Measurements from ENCODE around the gene PCDH19. TPM values are rescaled to one million over a fixed set of nuclear protein-coding genes. Genes with fewer than 3 reads are reported as not detected.

PCDH19 gene
- total and polyA plus RNA-seq, 2 experiments from 2014 or later: 0.87 to 1.4 TPM

GRCh38 chrX:100379388-100379986, 30.6 kb downstream of the PCDH19 start:
- Mint-ChIP-seq H3K9me3 (no peaks in the 10 kb centered on the region), H3K4me3 (no peak overlapping the region), H3K27me3 (ENCODE audit: insufficient read depth, low read depth, poor library complexity) (peaks cover 2% of the 10 kb centered on the region), H3K27ac (no peak overlapping the region), H3K4me1 (peaks cover 16% of the 10 kb centered on the region; the same call in 2 of the 3 replicates), H3K36me3 (ENCODE audit: low read depth) (no peaks in the 10 kb centered on the region)
- no peaks in the 10 kb centered on the region for H3K9me2 ChIP-seq (ENCODE audit: insufficient read depth)
- no peaks in the 10 kb centered on the region for H3K36me3 ChIP-seq (ENCODE audit: insufficient read depth)
- no peaks in the 10 kb centered on the region for H4K20me1 ChIP-seq (replicated peaks; ENCODE audit: insufficient read depth)
- no peaks in the 10 kb centered on the region for H3K79me2 ChIP-seq (replicated peaks; ENCODE audit: insufficient read depth)
- no peak overlapping the region for H3K4me3 ChIP-seq
- TF ChIP-seq CTCF (conservative IDR thresholded peaks at IDR 0.05; ENCODE audit: low read depth in 2 of 2) (peak; percentile 60 to 61), EZH2phosphoT487 (IDR thresholded peaks at IDR 0.05; ENCODE audit: unreplicated experiment) (no peak)
- H3K4me2 ChIP-seq: no peak overlapping the region
- no peak overlapping the region for H3K27ac ChIP-seq (ENCODE audit: low read depth)
- DNase-seq (ENCODE audit: low spot score) (peak; percentile 58), ATAC-seq (no peak)
- peaks cover 6% of the 10 kb centered on the region; the same call in 1 of the 2 replicates for H3K4me1 ChIP-seq (ENCODE audit: insufficient read depth)
- no peaks in the 10 kb centered on the region for H3F3A ChIP-seq (replicated peaks; ENCODE audit: low read depth)
- no peaks in the 10 kb centered on the region for H3K27me3 ChIP-seq (ENCODE audit: insufficient read depth)
- no peak overlapping the region for H2AFZ ChIP-seq

- no peak for DNase-seq (ENCODE audit: low spot score)
- no peaks in the 10 kb centered on the region for H3K36me3 ChIP-seq (ENCODE audit: insufficient read depth)
- H3K27ac Mint-ChIP-seq: no peak overlapping the region
- no peaks in the 10 kb centered on the region for H3F3A ChIP-seq (replicated peaks; ENCODE audit: low read depth)
- no peak overlapping the region for H3K4me3 Mint-ChIP-seq
- no peaks in the 10 kb centered on the region for H3K9me2 ChIP-seq (ENCODE audit: insufficient read depth)
- no peak for ATAC-seq
- H3K4me1 Mint-ChIP-seq: peaks cover 16% of the 10 kb centered on the region; the same call in 2 of the 3 replicates
- no peak overlapping the region for H3K4me3 ChIP-seq
- H3K27me3 Mint-ChIP-seq (ENCODE audit: insufficient read depth, low read depth, poor library complexity): peaks cover 2% of the 10 kb centered on the region
- H2AFZ ChIP-seq: no peak overlapping the region
- no peaks in the 10 kb centered on the region for H3K27me3 ChIP-seq (ENCODE audit: insufficient read depth)
- H3K36me3 Mint-ChIP-seq (ENCODE audit: low read depth): no peaks in the 10 kb centered on the region
- peaks cover 6% of the 10 kb centered on the region; the same call in 1 of the 2 replicates for H3K4me1 ChIP-seq (ENCODE audit: insufficient read depth)
- H3K27ac ChIP-seq (ENCODE audit: low read depth): no peak overlapping the region
- no peaks in the 10 kb centered on the region for H4K20me1 ChIP-seq (replicated peaks; ENCODE audit: insufficient read depth)
- no peak overlapping the region for H3K4me2 ChIP-seq
- H3K9me3 Mint-ChIP-seq: no peaks in the 10 kb centered on the region
- no peaks in the 10 kb centered on the region for H3K79me2 ChIP-seq (replicated peaks; ENCODE audit: insufficient read depth)
- TF ChIP-seq JUNB (IDR thresholded peaks at IDR 0.05; ENCODE audit: unreplicated experiment) (no peak), NANOG (IDR thresholded peaks at IDR 0.05; ENCODE audit: borderline replicate concordance) (no peak), EZH2 (IDR thresholded peaks at IDR 0.05; ENCODE audit: low read depth, unreplicated experiment) (no peak), CREB1 (CRISPR knock-in tag; IDR thresholded peaks at IDR 0.05; ENCODE audit: low read depth) (no peak), ZNF331 (CRISPR knock-in tag; IDR thresholded peaks at IDR 0.05; ENCODE audit: low read depth) (no peak), REST (IDR thresholded peaks at IDR 0.05; ENCODE audit: unreplicated experiment) (no peak), CTCF (conservative IDR thresholded peaks at IDR 0.05; ENCODE audit: low read depth in 2 of 2) (no peak), EZH2phosphoT487 (IDR thresholded peaks at IDR 0.05; ENCODE audit: unreplicated experiment) (no peak), POLR2AphosphoS5 (IDR thresholded peaks at IDR 0.05; ENCODE audit: low read depth) (no peak), ETS1 (IDR thresholded peaks at IDR 0.05) (no peak)
Measured at GRCh38 chrX:100377826-100378225, 32.2 kb downstream of the PCDH19 start.
